Stimulated activated naive CD8-positive, alpha-beta T cell treated with anti-CD3 and anti-CD28 coated beads, Interleukin-15, Interleukin-2, amounts not matched to agents 100 U/mL and 50 U/mL, for 24 hours (primary cell): Measurements from ENCODE around the gene SENP1.
A peak's percentile ranks its signal among the peaks of the same experiment; 100 is the strongest.
"Not testable (repeated sequence)": the region's sequence is repeated elsewhere in the genome, so short reads cannot be mapped to it uniquely, and the experiment has no call there.

Source experiments
- ATAC-seq: fragments of 150-1000 bp; cut with Tn5 transposase; one replicate; pipeline ENCODE4 v1.10.0; 2021
- DNase-seq: peaks from one replicate; pipeline ENCODE4 v3.0.0; 2021

SENP1 gene

DNA sequence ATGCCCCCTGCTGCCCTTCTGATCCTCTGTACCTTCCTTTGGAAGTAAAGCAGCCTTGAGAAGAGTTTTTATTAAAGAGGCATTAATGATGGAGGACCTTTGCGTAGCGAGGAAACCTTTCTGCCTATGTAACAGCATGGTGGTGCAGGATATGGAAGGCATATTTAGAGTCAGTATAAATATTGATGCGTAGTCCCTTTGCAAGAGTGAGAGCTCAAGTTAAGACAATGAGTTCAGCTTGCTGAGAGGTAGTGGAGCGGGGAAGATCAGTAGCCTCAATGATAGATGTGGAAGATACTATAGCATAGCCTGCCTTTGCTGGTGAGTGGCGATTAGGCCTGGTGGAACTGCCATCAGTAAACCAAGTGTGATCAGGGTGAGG lies 5.4 kb upstream of the SENP1 start:
- DNase-seq, ATAC-seq: not testable (repeated sequence)

- DNase-seq, result no peak
- no peak for ATAC-seq
Measured at GRCh38 chr12:48110691-48111311, 4.9 kb upstream of the SENP1 start.

GRCh38 chr12:48109424-48109823 lies 3.5 kb upstream of the SENP1 start:
- no peak for DNase-seq
- no peak for ATAC-seq

- peak; percentile 5 for DNase-seq
- ATAC-seq, result no peak
Measured at GRCh38 chr12:48106681-48107613, 1.1 kb upstream of the SENP1 start.

- ATAC-seq (peak; percentile 47), DNase-seq (peak; percentile 59)
Measured at GRCh38 chr12:48105321-48105866, 485 bp downstream of the SENP1 start.

DNA sequence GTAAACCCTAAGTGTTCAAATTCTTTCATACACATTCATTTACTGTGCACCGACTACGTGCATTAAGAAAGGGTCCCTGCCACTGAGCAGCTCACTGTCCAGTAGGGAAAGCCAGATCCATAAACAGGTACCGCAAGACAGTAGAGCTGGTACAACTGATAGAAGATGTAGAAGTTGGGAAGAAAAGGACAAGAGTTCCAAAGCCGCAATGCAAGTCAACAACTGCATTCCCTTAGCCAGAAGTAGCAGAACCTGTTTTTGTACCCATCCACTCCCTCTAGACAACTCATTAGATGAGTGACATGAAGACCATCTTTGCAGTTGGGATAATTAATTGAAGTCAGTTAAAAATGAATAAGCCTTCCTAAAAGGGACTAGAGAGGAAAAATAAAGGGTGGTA lies 1.3 kb downstream of the SENP1 start:
- no peak for DNase-seq
- no peak for ATAC-seq

DNA sequence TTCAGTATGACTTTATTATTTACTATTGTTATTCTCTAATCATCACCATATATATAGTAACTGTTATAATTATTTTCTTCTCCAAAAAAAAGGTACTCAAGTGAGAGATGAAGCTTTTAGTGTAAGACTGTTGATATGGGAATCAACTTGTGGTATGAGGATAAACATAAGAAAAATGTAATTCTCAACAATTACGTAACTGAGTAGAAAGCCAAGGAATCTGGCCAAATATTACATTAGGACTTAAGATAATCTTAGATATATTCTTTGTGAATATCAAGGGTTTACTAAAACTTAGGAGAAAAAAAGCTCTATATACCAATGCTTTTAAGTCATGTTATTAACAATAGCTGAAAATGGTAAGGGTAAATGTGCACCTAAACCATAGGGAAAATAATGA lies 13.3 kb downstream of the SENP1 start:
- no peak for ATAC-seq
- DNase-seq, result no peak

GRCh38 chr12:48086327-48086726 lies 19.6 kb downstream of the SENP1 start:
- ATAC-seq (no peak), DNase-seq (no peak)

DNA sequence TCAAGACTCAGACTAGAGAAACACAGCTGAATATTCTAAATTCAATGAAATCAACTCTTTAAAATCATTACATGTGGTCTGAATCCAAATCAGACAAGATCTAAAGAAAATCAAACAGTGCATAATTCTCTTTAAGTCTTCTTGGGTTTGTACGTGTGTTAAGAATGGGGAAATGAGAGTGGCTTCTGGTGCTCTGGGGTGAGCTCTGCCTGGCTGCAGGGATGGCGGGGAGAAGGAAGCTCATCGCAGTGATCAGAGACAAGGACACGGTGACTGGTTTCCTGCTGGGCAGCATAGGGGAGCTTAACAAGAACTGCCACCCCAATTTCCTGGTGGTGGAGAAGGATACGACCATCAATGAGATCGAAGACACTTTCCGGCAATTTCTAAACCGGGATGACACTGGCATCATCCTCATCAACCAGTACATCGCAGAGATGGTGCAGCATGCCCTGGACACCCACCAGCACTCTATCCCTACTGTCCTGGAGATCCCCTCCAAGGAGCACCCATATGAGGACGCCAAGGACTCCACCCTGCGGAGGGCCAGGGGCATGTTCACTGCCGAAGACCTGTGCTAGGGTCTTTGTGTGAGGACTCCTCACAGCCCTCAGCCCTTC lies 20.9 kb downstream of the SENP1 start:
- DNase-seq, result no peak
- ATAC-seq, result no peak

DNA sequence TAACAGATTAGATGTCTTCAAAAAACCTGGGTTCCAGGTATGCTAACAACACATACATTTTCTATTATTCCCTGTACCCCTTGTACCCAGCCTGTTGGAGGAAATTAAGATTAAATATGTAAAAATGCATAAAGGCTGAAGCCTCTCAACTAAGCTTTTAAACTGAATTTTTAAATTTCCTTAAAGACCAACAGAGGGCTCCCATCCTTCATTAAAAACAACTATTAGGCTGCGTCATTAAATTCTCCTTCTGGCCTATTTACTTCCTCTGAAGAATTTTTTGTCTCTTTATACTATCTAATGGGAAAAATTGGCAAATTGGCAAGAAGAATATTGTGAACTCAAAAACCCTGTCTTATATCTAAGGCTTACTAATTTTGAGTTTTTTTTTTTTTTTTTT lies 21.8 kb downstream of the SENP1 start:
- ATAC-seq, result no peak
- DNase-seq, result no peak

DNA sequence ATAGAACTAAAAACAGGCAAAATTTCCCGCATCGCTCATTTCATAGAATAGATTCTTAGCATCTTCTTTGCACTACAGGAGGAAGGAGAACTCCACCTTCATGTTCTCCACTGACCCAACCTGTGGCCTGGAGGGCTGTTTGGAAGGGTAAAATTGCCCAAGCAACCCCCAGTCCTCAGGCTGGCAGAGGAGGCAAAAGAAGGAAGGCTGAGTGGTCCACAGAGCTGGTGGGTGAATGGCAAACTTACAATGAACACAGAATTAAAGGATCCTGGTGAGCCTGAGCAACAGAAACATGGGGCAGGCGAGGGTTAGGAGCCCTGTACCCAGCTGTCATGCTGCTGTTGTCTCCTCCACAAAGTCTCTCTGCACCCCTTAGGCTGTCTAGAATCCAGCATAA lies 25.1 kb downstream of the SENP1 start:
- ATAC-seq, result no peak
- DNase-seq, result no peak

DNA sequence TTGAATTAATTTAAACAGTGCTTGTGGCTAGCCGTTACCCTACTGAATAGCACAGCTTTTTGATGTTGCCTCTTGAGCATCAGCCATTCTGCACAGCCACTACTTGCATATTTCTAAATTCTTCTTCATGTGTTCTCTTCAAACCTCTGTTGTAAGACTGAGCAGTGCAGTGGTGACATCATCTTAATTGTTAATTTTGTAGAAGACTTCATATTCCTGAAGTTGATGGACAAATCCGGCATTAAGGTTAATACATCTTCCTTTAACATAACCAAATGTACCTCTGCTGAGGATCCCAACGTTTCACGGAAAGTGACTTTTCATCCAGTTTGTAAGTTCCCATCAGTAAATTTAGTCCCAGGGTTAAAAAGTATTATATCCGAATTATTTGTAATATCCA lies 25.6 kb downstream of the SENP1 start:
- DNase-seq (no peak), ATAC-seq (no peak)

DNA sequence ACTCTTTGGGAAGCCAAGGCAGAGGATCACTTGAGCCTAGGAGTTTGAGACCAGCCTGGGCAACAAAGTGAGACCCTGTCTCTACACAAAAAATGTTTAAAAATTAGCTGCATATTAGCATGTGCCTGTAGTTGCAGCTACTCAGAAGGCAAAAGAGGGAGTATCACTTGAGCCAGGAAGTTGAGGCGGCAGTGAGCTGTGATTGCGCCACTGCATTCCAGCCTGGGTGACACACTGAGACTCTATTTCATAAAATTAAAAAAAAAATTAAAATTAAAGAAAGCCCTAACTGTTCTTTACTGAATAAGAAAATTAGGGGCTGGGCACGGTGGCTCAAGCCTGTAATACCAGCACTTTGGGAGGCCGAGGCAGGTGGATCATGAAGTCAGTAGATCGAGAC lies 27.0 kb downstream of the SENP1 start:
- DNase-seq (no peak), ATAC-seq (no peak)

DNA sequence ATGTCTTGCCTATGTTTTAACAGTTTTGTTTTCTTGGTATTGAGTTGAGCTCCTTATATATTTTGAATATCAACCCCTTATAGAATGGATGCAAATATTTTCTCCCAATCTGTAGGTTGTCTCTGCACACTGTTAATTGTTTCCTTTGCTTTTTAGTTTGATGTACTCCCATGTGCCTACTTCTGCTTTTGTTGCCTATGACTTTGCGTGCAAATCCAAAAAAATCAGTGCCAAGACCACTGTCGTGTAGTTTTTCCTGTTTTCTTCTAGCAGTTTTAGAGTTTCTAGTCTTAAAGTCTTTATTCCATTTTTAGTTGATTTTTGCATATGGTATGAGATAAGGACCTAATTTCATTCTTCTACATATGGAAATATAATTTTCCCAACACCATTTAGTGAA lies 28.8 kb downstream of the SENP1 start:
- ATAC-seq, result no peak
- DNase-seq, result no peak

DNA sequence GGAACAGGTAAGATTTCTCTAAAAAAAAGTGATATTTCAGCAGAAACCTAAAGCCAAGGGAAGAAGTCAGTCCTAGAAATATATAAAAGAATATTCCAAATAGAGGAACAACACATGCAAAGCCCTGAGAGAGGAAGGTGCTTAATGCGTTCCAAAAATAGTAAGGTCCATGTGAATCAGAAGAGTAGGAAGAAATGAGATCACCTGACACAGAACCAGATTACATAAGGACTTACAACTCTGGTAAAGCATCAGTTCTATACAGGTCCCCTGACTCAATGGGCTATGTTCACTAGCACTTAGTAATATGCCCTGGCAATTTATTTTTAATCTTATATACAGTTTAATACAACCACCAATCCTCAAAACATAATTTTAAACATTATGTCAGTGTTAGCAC lies 30.0 kb downstream of the SENP1 start:
- DNase-seq (no peak), ATAC-seq (no peak)

DNA sequence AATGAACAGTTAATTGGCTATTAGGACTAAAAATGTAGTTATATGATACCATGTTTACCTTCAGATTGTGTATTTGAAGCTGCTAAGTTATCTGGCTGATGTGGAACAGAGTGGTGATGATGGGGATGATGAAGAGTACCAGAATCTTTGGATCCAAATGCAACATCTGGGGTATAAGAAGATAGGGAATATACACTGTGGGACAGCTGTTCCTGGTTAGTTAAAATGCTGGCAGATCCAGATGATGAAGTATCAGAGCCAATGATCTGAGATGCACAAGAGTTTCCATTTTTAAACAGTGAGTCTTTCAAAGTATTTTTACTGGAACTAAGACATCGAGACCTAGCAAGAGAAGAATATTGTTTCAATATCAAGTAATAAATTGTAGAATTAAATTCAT lies 31.6 kb downstream of the SENP1 start:
- DNase-seq, result no peak
- ATAC-seq, result no peak

DNA sequence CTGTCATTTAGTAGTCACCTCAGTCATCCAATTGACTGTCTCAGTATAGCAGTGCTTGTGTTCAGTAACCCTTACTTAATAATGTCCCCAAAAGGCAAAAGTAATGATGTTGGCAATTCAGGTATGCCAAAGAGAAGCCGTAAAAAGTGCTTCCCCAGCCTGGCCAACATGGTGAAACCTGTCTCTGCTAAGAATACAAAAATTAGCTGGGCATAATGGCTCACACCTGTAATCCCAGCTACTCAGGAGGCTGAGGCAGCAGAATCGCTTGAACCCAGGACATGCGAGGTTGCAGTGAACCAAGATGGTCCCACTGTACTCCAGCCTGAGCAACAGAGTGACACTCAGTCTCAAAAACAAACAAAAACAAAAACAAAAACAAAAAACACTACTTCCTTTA lies 33.6 kb downstream of the SENP1 start:
- ATAC-seq (no peak), DNase-seq (no peak)

DNA sequence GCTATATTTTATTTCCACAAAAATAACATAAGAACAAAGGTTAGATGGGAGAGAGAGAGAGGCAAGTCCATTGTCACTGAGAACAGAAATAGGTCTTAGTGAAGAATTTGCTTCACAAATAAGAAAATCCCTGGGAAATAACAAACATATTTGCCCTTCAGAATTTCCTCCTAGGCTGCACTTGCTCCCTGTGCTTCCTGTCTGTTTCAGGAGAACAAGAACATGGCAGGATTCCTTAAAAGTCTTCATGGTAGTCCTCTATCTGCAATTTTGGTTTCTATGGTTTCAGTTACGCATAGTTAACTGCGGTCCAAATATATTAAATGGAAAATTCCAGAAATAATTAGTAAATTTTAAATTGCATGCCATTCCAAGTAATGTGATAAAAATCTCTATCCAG lies 34.1 kb downstream of the SENP1 start:
- DNase-seq (no peak), ATAC-seq (no peak)

GRCh38 chr12:48070731-48071130 lies 35.1 kb downstream of the SENP1 start:
- no peak for ATAC-seq
- no peak for DNase-seq

- no peak for DNase-seq
- no peak for ATAC-seq
Measured at GRCh38 chr12:48070033-48070432, 35.8 kb downstream of the SENP1 start.

DNA sequence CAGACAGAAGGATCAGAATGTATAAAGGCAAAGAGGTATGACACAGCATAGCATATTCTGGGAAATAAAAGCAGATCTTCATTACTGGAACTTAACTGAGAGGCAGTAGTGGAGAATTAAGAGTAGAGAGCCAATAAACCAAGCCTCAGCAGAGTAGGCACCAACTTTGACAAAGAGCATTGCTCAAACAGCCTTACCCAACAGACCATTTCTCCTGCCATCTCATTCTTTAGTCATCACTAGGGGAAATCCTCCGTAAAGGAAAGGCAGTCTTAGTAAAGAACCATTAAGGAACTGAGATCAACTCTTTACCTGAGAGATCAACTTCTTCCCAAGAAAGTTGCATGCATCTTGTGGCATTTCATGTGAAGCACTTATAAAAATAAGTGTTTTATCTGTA lies 36.6 kb downstream of the SENP1 start:
- DNase-seq (no peak), ATAC-seq (no peak)

DNA sequence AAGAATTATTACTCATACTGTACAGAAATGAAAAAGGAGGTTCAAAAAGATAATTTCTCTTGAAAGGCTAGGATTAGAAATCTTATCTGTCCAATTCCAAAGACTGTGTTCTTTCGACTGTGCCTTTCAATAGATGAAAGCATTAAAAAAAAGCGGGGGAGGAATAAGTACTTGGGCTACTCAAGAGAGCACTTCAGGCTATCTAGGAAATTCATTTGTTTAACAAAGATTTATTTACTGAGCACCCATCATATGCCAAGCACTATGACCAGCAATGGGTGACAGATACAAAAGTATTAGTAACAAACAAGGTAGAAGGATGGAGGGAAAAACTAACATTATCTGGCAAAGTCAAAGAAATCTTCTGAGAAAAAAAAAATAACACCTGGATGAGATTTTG lies 37.4 kb downstream of the SENP1 start:
- no peak for ATAC-seq
- DNase-seq, result no peak

DNA sequence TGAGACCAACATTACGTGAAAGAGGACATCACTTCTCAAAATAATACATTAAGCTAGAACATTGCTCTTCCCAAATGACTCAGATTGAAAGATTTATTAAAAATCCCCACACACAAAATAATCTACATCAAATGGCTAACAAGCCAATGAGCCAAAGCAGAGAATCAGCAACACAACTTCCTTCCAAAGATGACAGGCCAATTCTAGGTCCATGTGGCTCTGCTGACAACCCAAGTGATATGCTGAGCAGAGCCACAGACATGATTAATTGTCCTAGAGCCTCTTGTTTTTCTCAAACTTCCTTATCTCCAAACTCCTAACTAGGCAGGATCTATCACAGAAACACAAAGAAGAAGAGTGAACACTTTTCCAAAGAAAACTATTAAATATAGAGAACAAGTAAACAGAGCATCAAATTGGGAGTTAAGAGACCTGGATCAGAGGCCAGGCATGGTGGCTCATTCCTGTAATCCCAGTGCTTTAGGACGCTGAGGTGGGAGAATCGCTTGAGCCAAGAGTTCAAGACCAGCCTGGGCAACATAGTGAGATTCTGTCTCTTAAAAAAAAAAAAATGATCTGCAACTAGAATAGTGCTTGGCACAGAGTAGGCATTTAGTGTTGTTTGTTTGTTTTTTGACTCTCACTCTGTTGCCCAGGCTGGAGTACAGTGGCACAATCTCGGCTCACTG lies 38.5 kb downstream of the SENP1 start:
- ATAC-seq (no peak), DNase-seq (no peak)
